ENCODE measurements around the gene GDF11.
"Not testable (repeated sequence)": the region's sequence is repeated elsewhere in the genome, so short reads cannot be mapped to it uniquely, and the experiment has no call there.

The GDF11 gene

GRCh38 chr12:55745361-55746173 lies 2.6 kb downstream of the GDF11 start:
- Histone ChIP-seq H3K27ac (ENCODE audit: low read depth, low read length) (peak overlapping the region; percentile 78), H3K4me3 (ENCODE audit: low read length) (peak overlapping the region; percentile 94), H3K9ac (ENCODE audit: low read depth, low read length) (peak overlapping the region; percentile 87), H3K9me3 (ENCODE audit: insufficient read depth, low read depth, low read length) (no peaks in the 10 kb centered on the region), H3K36me3 (ENCODE audit: insufficient read depth, low read length) (peaks cover 36% of the 10 kb centered on the region), H3K4me1 (ENCODE audit: insufficient read depth, low read length) (peaks cover 47% of the 10 kb centered on the region), H3K27me3 (ENCODE audit: insufficient read depth, low read length) (no peaks in the 10 kb centered on the region)
- 1% methylated on average over 10 of the region's 13 CpGs for WGBS

DNA sequence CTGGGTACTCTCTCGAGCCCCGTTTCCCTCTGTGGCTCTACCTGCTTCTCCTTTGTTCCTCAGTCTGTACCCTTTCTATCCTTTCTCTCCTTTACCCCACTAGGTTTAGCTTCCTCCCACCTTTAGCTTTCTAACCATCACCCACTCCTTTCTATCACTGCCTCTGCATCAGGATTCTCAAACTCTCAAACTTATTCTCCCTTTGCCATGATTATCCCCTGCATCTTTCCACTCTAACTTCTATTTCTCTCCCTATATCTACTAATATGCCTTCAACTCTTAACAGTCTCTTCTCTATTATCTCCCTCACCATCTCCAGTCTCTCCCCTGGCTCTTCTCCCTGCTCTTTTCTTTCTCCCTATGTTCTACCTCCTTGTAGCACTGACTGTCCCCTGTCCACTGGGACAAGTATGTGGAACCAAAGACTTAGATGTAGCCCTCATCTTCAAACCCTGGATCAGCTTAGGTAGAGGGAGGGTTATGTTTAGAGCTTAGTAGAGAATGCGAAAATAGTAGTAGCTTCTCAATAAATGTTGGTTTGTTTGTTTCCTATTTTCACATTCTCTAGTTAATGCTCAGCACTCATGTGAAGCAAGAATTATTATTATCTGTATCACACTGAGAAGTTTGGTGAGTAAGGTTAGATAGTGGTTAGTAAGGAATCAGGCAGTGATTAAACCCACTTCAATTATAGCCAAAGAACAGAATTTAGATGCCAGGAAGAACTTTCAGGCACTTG lies 3.4 kb downstream of the GDF11 start:
- Histone ChIP-seq H3K9ac (ENCODE audit: low read depth, low read length) (peak overlapping the region; percentile 55), H3K4me1 (ENCODE audit: insufficient read depth, low read length) (peaks cover 52% of the 10 kb centered on the region), H3K27ac (ENCODE audit: low read depth, low read length) (peak overlapping the region; percentile 78), H3K36me3 (ENCODE audit: insufficient read depth, low read length) (peaks cover 44% of the 10 kb centered on the region), H3K4me3 (ENCODE audit: low read length) (peak overlapping the region; percentile 94), H3K27me3 (ENCODE audit: insufficient read depth, low read length) (no peaks in the 10 kb centered on the region), H3K9me3 (ENCODE audit: insufficient read depth, low read depth, low read length) (no peaks in the 10 kb centered on the region)
- 21% methylated on average over 3 of the region's 3 CpGs for WGBS

DNA sequence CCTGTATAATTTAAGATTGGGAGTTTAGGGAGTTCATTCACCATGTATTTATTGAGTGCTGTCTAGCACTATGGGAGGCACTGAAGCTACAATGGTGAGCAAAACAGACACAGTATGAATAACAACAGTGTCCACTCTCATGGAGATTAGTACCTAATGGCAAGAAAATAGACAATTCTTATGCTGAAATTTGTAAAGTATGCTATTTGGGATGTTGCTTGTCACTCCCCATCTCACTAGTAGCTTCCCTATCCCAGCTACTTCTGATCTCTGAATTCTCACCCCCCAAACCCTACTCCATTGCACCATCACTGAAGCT lies 4.0 kb downstream of the GDF11 start:
- H3K4me1 ChIP-seq (ENCODE audit: insufficient read depth, low read length), result peaks cover 48% of the 10 kb centered on the region
- H3K27ac ChIP-seq (ENCODE audit: low read depth, low read length), result peak overlapping the region; percentile 78; the same call in 1 of the 2 replicates
- no peaks in the 10 kb centered on the region for H3K9me3 ChIP-seq (ENCODE audit: insufficient read depth, low read depth, low read length)
- H3K27me3 ChIP-seq (ENCODE audit: insufficient read depth, low read length), result no peaks in the 10 kb centered on the region
- H3K4me3 ChIP-seq (ENCODE audit: low read length), result peak overlapping the region; percentile 94
- peak overlapping the region; percentile 55; the same call in 1 of the 2 replicates for H3K9ac ChIP-seq (ENCODE audit: low read depth, low read length)
- H3K36me3 ChIP-seq (ENCODE audit: insufficient read depth, low read length), result peaks cover 49% of the 10 kb centered on the region

DNA sequence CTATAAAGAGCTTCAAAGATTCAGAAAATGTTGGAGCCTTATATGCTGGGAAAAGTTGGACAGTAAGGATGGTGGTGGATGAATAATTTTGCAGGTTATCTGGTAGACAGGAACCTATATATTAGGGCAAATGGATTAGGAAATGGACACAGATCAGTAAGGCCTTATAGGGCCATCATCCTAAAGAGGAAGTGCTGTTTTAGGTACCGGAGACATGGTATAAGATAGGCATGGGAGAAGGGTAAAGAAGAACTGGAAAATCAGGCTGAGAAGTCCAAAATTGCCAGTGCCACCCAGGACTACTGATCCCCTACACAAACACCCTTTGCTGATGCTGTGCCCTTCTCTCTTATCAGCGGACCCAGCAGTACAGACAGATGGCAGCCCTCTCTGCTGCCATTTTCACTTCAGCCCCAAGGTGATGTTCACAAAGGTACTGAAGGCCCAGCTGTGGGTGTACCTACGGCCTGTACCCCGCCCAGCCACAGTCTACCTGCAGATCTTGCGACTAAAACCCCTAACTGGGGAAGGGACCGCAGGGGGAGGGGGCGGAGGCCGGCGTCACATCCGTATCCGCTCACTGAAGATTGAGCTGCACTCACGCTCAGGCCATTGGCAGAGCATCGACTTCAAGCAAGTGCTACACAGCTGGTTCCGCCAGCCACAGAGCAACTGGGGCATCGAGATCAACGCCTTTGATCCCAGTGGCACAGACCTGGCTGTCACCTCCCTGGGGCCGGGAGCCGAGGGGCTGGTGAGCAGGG lies 5.5 kb downstream of the GDF11 start:
- Histone ChIP-seq H3K4me3 (ENCODE audit: low read length) (no peak overlapping the region), H3K9ac (ENCODE audit: low read depth, low read length) (no peak overlapping the region), H3K4me1 (ENCODE audit: insufficient read depth, low read length) (peaks cover 45% of the 10 kb centered on the region), H3K27ac (ENCODE audit: low read depth, low read length) (no peak overlapping the region), H3K27me3 (ENCODE audit: insufficient read depth, low read length) (no peaks in the 10 kb centered on the region), H3K36me3 (ENCODE audit: insufficient read depth, low read length) (peaks cover 63% of the 10 kb centered on the region), H3K9me3 (ENCODE audit: insufficient read depth, low read depth, low read length) (no peaks in the 10 kb centered on the region)
- 93% methylated on average over 18 of the region's 18 CpGs for WGBS

DNA sequence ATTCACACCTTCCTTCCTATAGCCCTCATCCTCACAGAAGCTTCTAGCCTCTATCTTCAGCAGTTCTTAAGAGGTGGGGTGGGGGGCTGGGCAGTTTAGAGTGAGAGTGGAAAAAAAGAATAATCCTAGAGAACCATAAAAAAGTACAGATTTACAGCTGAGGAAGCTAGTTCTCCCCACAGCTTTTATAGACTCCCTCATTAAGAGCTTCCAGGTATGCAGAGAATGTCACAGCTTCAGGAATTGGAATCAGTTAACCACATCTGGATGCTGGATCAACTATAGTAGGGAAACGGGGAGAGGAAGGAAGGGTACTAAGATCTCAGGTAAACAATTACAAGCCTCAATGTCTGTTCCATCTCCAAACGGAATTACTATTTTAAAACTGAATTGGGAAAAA lies 12.3 kb downstream of the GDF11 start:
- H3K9me3 ChIP-seq (ENCODE audit: insufficient read depth, low read depth, low read length), result no peaks in the 10 kb centered on the region; the same call in 1 of the 2 replicates
- peaks cover 94% of the 10 kb centered on the region for H3K36me3 ChIP-seq (ENCODE audit: insufficient read depth, low read length)
- no peaks in the 10 kb centered on the region for H3K27me3 ChIP-seq (ENCODE audit: insufficient read depth, low read length)
- 93% methylated on average over 2 of the region's 2 CpGs for WGBS
- peaks cover 18% of the 10 kb centered on the region for H3K4me1 ChIP-seq (ENCODE audit: insufficient read depth, low read length)
- no peak overlapping the region for H3K4me3 ChIP-seq (ENCODE audit: low read length)
- H3K27ac ChIP-seq (ENCODE audit: low read depth, low read length), result no peak overlapping the region
- no peak overlapping the region for H3K9ac ChIP-seq (ENCODE audit: low read depth, low read length)

DNA sequence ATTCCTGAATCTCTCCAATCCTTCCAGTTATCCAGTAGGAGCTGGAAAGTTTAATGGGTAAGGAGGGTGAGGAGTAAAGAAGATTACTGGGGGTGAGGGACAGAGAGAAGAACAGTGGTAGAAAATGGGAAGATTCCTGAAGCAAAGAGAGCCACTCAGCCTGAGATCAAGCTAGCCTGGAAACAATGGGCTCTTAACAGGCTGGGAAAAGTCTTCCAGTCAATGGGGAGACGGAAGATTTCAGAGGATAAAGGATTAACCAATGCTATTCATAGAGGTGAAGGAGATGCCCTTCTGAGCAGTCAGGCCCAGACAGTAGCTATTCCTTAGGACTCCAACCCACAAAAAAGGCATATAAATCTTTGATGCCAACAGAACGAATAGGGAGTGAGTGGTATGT lies 14.8 kb downstream of the GDF11 start:
- 74% methylated on average over 2 of the region's 2 CpGs for WGBS
- H3K27ac ChIP-seq (ENCODE audit: low read depth, low read length), result no peak overlapping the region; the same call in 1 of the 2 replicates
- no peaks in the 10 kb centered on the region for H3K27me3 ChIP-seq (ENCODE audit: insufficient read depth, low read length)
- peaks cover 10% of the 10 kb centered on the region for H3K4me1 ChIP-seq (ENCODE audit: insufficient read depth, low read length)
- peaks cover 89% of the 10 kb centered on the region for H3K36me3 ChIP-seq (ENCODE audit: insufficient read depth, low read length)
- no peak overlapping the region for H3K9ac ChIP-seq (ENCODE audit: low read depth, low read length)
- H3K4me3 ChIP-seq (ENCODE audit: low read length), result no peak overlapping the region
- no peaks in the 10 kb centered on the region; the same call in 1 of the 2 replicates for H3K9me3 ChIP-seq (ENCODE audit: insufficient read depth, low read depth, low read length)

GRCh38 chr12:55758575-55758974 lies 15.7 kb downstream of the GDF11 start:
- H3K27ac ChIP-seq (ENCODE audit: low read depth, low read length); H3K4me3 ChIP-seq (ENCODE audit: low read length); H3K9me3 ChIP-seq (ENCODE audit: insufficient read depth, low read depth, low read length); H3K9ac ChIP-seq (ENCODE audit: low read depth, low read length); H3K27me3 ChIP-seq (ENCODE audit: insufficient read depth, low read length): not testable (repeated sequence)
- WGBS, result over 99% methylated on average over 4 of the region's 4 CpGs
- Histone ChIP-seq H3K36me3 (ENCODE audit: insufficient read depth, low read length) (peaks cover 88% of the 10 kb centered on the region), H3K4me1 (ENCODE audit: insufficient read depth, low read length) (peaks cover 10% of the 10 kb centered on the region)

DNA sequence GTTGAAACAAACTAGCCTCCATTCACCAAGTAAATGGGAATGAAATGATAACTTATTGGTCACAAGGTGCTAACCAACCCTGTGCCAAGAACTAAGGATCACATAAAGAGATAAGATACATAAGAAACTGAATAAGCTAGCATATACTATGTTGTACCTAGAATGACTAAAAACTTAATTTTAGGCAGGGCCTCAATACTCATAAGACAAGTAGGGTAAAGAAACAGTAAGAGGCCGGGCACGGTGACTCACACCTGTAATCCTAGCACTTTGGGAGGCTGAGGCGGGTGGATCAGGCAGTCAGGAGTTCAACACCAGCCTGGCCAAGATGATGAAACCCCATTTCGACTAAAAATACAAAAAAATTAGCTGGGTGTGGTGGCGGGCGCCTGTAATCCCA lies 17.7 kb downstream of the GDF11 start:
- no peak overlapping the region for H3K9ac ChIP-seq (ENCODE audit: low read depth, low read length)
- no peak overlapping the region for H3K4me3 ChIP-seq (ENCODE audit: low read length)
- H3K4me1 ChIP-seq (ENCODE audit: insufficient read depth, low read length), result no peaks in the 10 kb centered on the region
- H3K27me3 ChIP-seq (ENCODE audit: insufficient read depth, low read length), result no peaks in the 10 kb centered on the region
- WGBS, result 95% methylated on average over 6 of the region's 6 CpGs
- H3K36me3 ChIP-seq (ENCODE audit: insufficient read depth, low read length), result peaks cover 76% of the 10 kb centered on the region
- no peak overlapping the region for H3K27ac ChIP-seq (ENCODE audit: low read depth, low read length)
- no peaks in the 10 kb centered on the region; the same call in 1 of the 2 replicates for H3K9me3 ChIP-seq (ENCODE audit: insufficient read depth, low read depth, low read length)

GRCh38 chr12:55762646-55763045 lies 19.7 kb downstream of the GDF11 start:
- Histone ChIP-seq H3K27ac (ENCODE audit: low read depth, low read length) (no peak overlapping the region), H3K4me3 (ENCODE audit: low read length) (no peak overlapping the region), H3K27me3 (ENCODE audit: insufficient read depth, low read length) (no peaks in the 10 kb centered on the region), H3K36me3 (ENCODE audit: insufficient read depth, low read length) (peaks cover 68% of the 10 kb centered on the region), H3K9me3 (ENCODE audit: insufficient read depth, low read depth, low read length) (no peaks in the 10 kb centered on the region; the same call in 1 of the 2 replicates), H3K9ac (ENCODE audit: low read depth, low read length) (no peak overlapping the region), H3K4me1 (ENCODE audit: insufficient read depth, low read length) (no peaks in the 10 kb centered on the region)

- H3K36me3 ChIP-seq (ENCODE audit: insufficient read depth, low read length), result peaks cover 57% of the 10 kb centered on the region
- no peak overlapping the region for H3K9ac ChIP-seq (ENCODE audit: low read depth, low read length)
- H3K4me1 ChIP-seq (ENCODE audit: insufficient read depth, low read length), result no peaks in the 10 kb centered on the region
- H3K9me3 ChIP-seq (ENCODE audit: insufficient read depth, low read depth, low read length), result no peaks in the 10 kb centered on the region
- 91% methylated on average over 5 of the region's 5 CpGs for WGBS
- H3K4me3 ChIP-seq (ENCODE audit: low read length), result no peak overlapping the region
- no peaks in the 10 kb centered on the region for H3K27me3 ChIP-seq (ENCODE audit: insufficient read depth, low read length)
- H3K27ac ChIP-seq (ENCODE audit: low read depth, low read length), result no peak overlapping the region
Observed at GRCh38 chr12:55765736-55766290, 22.9 kb downstream of the GDF11 start.

GRCh38 chr12:55767156-55767555 lies 24.2 kb downstream of the GDF11 start:
- 95% methylated on average over 3 of the region's 4 CpGs for WGBS
- H3K36me3 ChIP-seq (ENCODE audit: insufficient read depth, low read length), result peaks cover 60% of the 10 kb centered on the region
- H3K4me3 ChIP-seq (ENCODE audit: low read length), result no peak overlapping the region
- H3K27ac ChIP-seq (ENCODE audit: low read depth, low read length), result no peak overlapping the region
- H3K9me3 ChIP-seq (ENCODE audit: insufficient read depth, low read depth, low read length), result no peaks in the 10 kb centered on the region
- no peak overlapping the region for H3K9ac ChIP-seq (ENCODE audit: low read depth, low read length)
- no peaks in the 10 kb centered on the region for H3K27me3 ChIP-seq (ENCODE audit: insufficient read depth, low read length)
- no peaks in the 10 kb centered on the region for H3K4me1 ChIP-seq (ENCODE audit: insufficient read depth, low read length)

Measured in HUES64 (cell line).